Skin of body (tissue), 2 donors: ENCODE results near the gene RXRG. TPM values are rescaled to one million over a fixed set of nuclear protein-coding genes. Genes with fewer than 3 reads are reported as not detected.

Source experiments
- DNase-seq: peaks from one replicate; lab custom pipeline; 2025; lab: John Stamatoyannopoulos, UW
- total RNA-seq: library from RNA; depleted of rRNA; stranded (reverse); fragments of >200 nt; gene quantifications from one replicate; pipeline ENCODE4 v1.2.3, GENCODE V29; 2014

The RXRG gene
- total RNA-seq, 1 donor from 2014 or later, result 14.1 TPM

GRCh38 chr1:165451691-165452090 is 6.8 kb upstream of the RXRG start:
- DNase-seq, result no peak

- DNase-seq, result no peak
Measured at GRCh38 chr1:165449131-165449530, 4.2 kb upstream of the RXRG start.

GRCh38 chr1:165445388-165445787 is 462 bp upstream of the RXRG start:
- DNase-seq, result no peak

GRCh38 chr1:165443539-165444311 is 1.2 kb downstream of the RXRG start:
- peak; percentile 18 for DNase-seq

- DNase-seq, result no peak
Measured at GRCh38 chr1:165442653-165443052, 2.3 kb downstream of the RXRG start.

- DNase-seq, result no peak
Measured at GRCh38 chr1:165442053-165442452, 2.9 kb downstream of the RXRG start.

GRCh38 chr1:165441166-165441880 is 3.6 kb downstream of the RXRG start:
- no peak for DNase-seq

- no peak for DNase-seq
Measured at GRCh38 chr1:165439330-165439729, 5.6 kb downstream of the RXRG start.

GRCh38 chr1:165436994-165437393 is 7.9 kb downstream of the RXRG start:
- no peak for DNase-seq

- no peak for DNase-seq
Measured at GRCh38 chr1:165435801-165436200, 9.1 kb downstream of the RXRG start.

- no peak for DNase-seq
Measured at GRCh38 chr1:165434281-165434680, 10.6 kb downstream of the RXRG start.

- no peak for DNase-seq
Measured at GRCh38 chr1:165431079-165431478, 13.8 kb downstream of the RXRG start.

GRCh38 chr1:165426745-165427144 is 18.2 kb downstream of the RXRG start:
- no peak for DNase-seq

GRCh38 chr1:165425621-165426020 is 19.3 kb downstream of the RXRG start:
- DNase-seq, result no peak

- no peak for DNase-seq
Measured at GRCh38 chr1:165424454-165425216, 20.3 kb downstream of the RXRG start.

GRCh38 chr1:165423136-165423535 is 21.8 kb downstream of the RXRG start:
- DNase-seq, result no peak

- no peak for DNase-seq
Measured at GRCh38 chr1:165420655-165421054, 24.3 kb downstream of the RXRG start.

GRCh38 chr1:165419839-165420238 is 25.1 kb downstream of the RXRG start:
- no peak for DNase-seq

- no peak for DNase-seq
Measured at GRCh38 chr1:165418195-165418594, 26.7 kb downstream of the RXRG start.

- DNase-seq, result no peak
Measured at GRCh38 chr1:165416876-165417275, 28.1 kb downstream of the RXRG start.

- no peak for DNase-seq
Measured at GRCh38 chr1:165415068-165415467, 29.9 kb downstream of the RXRG start.

- DNase-seq, result no peak
Measured at GRCh38 chr1:165414620-165415019, 30.3 kb downstream of the RXRG start.
